Measurements from ENCODE around the gene C9orf85. TPM values are rescaled to one million over a fixed set of nuclear protein-coding genes. Genes with fewer than 3 reads are reported as not detected.

The C9orf85 gene
- total and polyA plus RNA-seq, 2 of the 8 experiments (the other 6 are each of a cell fraction or from before 2014, with no cell fraction given) = 6.3 to 14.5 TPM

DNA sequence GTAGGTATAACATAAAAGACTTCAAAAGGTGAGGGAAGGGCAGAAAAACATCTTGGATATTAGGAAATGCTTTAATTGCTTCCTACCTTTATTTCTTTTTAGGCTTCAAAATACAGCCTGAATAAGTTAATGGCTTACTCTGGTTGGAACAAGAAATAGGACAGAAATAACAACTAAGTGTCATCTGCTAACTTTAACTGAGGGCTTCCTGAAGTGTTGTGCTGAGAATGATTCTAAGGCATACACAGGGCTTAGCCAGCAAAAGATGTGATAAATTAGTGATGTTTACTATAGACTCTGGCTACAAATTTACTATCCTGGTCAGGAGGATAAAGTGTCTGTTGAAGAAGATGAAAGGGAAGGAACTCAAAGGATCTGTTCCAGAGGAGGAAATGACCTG is 34.6 kb upstream of the C9orf85 start:
- Histone ChIP-seq H3K4me1 (replicated peaks in 1 of 4; ENCODE audit: control insufficient read depth in 3 of 4, insufficient read depth in 4 of 4, low read length in 3 of 4) (no peaks in the 10 kb centered on the region; a peak in 2 of 7 replicates), H3K79me2 (ENCODE audit: control insufficient read depth in 1 of 2, insufficient read depth in 2 of 2, low read length in 2 of 2) (peaks cover 15 to 97% of the 10 kb centered on the region in 2 experiments; a peak in 3 of 4 replicates), H3K4me2 (ENCODE audit: insufficient read depth in 1 of 2, low read depth in 2 of 2, low read length in 2 of 2) (no peak overlapping the region), H2BK120ac (replicated peaks; ENCODE audit: low read depth, low read length) (no peak overlapping the region), H2AK5ac (ENCODE audit: low read depth, low read length) (no peak overlapping the region), H3K27ac (ENCODE audit: low read depth, low read length) (no peak overlapping the region), H3K18ac (ENCODE audit: extremely low read depth, low read length) (no peak overlapping the region), H4K5ac (ENCODE audit: insufficient read length, low read depth, low read length) (no peak overlapping the region), H3K36me3 (ENCODE audit: control insufficient read depth in 2 of 4, insufficient read depth in 4 of 4, low read length in 3 of 4) (peaks cover 2 to 12% (median 7%) of the 10 kb centered on the region in 4 experiments; a peak in 4 of 8 replicates), H3K9me3 (ENCODE audit: insufficient read depth in 2 of 2, low read depth in 1 of 2, low read length in 1 of 2) (no peaks in the 10 kb centered on the region), H2BK5ac (ENCODE audit: low read depth, low read length) (no peak overlapping the region), H3K14ac (ENCODE audit: insufficient read length) (no peak overlapping the region), H2BK20ac (ENCODE audit: low read length) (no peak overlapping the region), H3K4me3 (ENCODE audit: extremely low read depth in 1 of 4, insufficient read depth in 2 of 4, low read depth in 3 of 4, low read length in 4 of 4) (no peak overlapping the region), H4K8ac (ENCODE audit: extremely low read depth, insufficient read depth, low read length) (no peak overlapping the region), H2AFZ (ENCODE audit: low read length) (no peak overlapping the region), H3K4ac (replicated peaks; ENCODE audit: insufficient read length, low read depth, low read length) (no peak overlapping the region), H3K27me3 (replicated peaks in 1 of 4; ENCODE audit: control insufficient read depth in 3 of 4, extremely low read depth in 1 of 4, insufficient read depth in 3 of 4, low read length in 3 of 4) (no peaks in the 10 kb centered on the region), H4K91ac (replicated peaks; ENCODE audit: insufficient read length, low read length) (no peak overlapping the region), H3K56ac (replicated peaks; ENCODE audit: insufficient read length, low read depth, low read length) (no peak overlapping the region), H4K20me1 (replicated peaks in 1 of 2; ENCODE audit: control insufficient read depth in 1 of 2, insufficient read depth in 2 of 2, low read length in 2 of 2) (peaks cover 14 to 20% of the 10 kb centered on the region in 2 experiments), H3K23me2 (ENCODE audit: low read depth, low read length) (no peaks in the 10 kb centered on the region), H3K9ac (replicated peaks in 1 of 4; ENCODE audit: extremely low read depth in 1 of 4, low read depth in 3 of 4, low read length in 3 of 4) (no peak overlapping the region), H3K23ac (ENCODE audit: insufficient read length) (no peak overlapping the region), H2BK15ac (ENCODE audit: low read length) (no peak overlapping the region), H2BK12ac (ENCODE audit: low read depth, low read length) (no peak overlapping the region), H3K79me1 (ENCODE audit: low read depth, low read length) (no peaks in the 10 kb centered on the region)
- FAIRE-seq = no peak
- CTCF ChIA-PET (ENCODE audit: partially characterized antibody) = no interaction called here
- DNase-seq (ENCODE audit: low read depth in 1 of 2, low spot score in 2 of 2) = no peak
- POLR2A ChIA-PET (ENCODE audit: partially characterized antibody) = no interaction called here
- TF ChIP-seq KDM5A (IDR thresholded peaks at IDR 0.05; ENCODE audit: low read length) (no peak), SUZ12 (IDR thresholded peaks at IDR 0.05; ENCODE audit: low read length) (no peak), PHF8 (conservative IDR thresholded peaks at IDR 0.05; ENCODE audit: low read depth, low read length) (no peak), YY1 (IDR thresholded peaks at IDR 0.05; ENCODE audit: low read depth, low read length) (no peak), RBBP5 (IDR thresholded peaks at IDR 0.05; ENCODE audit: borderline replicate concordance, low read depth, low read length) (no peak), JUN (IDR thresholded peaks at IDR 0.05; ENCODE audit: low read depth, low read length) (no peak), SIRT6 (IDR thresholded peaks at IDR 0.05; ENCODE audit: low read length) (no peak), SIN3A (conservative IDR thresholded peaks at IDR 0.05 in 1 of 2, IDR thresholded peaks at IDR 0.05 in 1 of 2; ENCODE audit: low read depth in 1 of 2, low read length in 2 of 2) (no peak), EGR1 (IDR thresholded peaks at IDR 0.05; ENCODE audit: borderline replicate concordance, low read depth, low read length) (no peak), CTBP2 (IDR thresholded peaks at IDR 0.05; ENCODE audit: borderline replicate concordance, insufficient read depth, insufficient read length, low read length) (no peak)
- TF ChIP-seq, protein P1, sequence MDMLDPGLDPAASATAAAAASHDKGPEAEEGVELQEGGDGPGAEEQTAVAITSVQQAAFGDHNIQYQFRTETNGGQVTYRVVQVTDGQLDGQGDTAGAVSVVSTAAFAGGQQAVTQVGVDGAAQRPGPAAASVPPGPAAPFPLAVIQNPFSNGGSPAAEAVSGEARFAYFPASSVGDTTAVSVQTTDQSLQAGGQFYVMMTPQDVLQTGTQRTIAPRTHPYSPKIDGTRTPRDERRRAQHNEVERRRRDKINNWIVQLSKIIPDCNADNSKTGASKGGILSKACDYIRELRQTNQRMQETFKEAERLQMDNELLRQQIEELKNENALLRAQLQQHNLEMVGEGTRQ (IDR thresholded peaks at IDR 0.05; ENCODE audit: low read length) = no peak
- TF ChIP-seq, protein P2, sequence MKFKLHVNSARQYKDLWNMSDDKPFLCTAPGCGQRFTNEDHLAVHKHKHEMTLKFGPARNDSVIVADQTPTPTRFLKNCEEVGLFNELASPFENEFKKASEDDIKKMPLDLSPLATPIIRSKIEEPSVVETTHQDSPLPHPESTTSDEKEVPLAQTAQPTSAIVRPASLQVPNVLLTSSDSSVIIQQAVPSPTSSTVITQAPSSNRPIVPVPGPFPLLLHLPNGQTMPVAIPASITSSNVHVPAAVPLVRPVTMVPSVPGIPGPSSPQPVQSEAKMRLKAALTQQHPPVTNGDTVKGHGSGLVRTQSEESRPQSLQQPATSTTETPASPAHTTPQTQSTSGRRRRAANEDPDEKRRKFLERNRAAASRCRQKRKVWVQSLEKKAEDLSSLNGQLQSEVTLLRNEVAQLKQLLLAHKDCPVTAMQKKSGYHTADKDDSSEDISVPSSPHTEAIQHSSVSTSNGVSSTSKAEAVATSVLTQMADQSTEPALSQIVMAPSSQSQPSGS (IDR thresholded peaks at IDR 0.05; ENCODE audit: low read length) = no peak
